Coronary artery (tissue), 2 donors: ENCODE measurements around the gene TUBA1C.

ENCODE experiments used
- DNase-seq: peaks from one replicate; pipeline ENCODE4 v3.0.0-alpha.2; 2017; ENCODE audit warnings: low spot score
- H3K27ac ChIP-seq, 2 donors: fragments of 200-600 bp; sonication (generic); one replicate each; pipeline ENCODE4 v1.5.1; 2016 to 2019
- H3K4me3 ChIP-seq: fragments of 200-600 bp; sonication (generic); 2 replicates; pipeline ENCODE4 v1.5.1; 2016; ENCODE audit warnings: mild to moderate bottlenecking, moderate library complexity
- TF ChIP-seq, protein P1 (sequence below): fragments of 200-600 bp; sonication (generic); IDR thresholded peaks from one replicate; pipeline ENCODE4 v1.5.1; 2019; ENCODE audit warnings: antibody characterized with exemption

The TUBA1C gene

DNA sequence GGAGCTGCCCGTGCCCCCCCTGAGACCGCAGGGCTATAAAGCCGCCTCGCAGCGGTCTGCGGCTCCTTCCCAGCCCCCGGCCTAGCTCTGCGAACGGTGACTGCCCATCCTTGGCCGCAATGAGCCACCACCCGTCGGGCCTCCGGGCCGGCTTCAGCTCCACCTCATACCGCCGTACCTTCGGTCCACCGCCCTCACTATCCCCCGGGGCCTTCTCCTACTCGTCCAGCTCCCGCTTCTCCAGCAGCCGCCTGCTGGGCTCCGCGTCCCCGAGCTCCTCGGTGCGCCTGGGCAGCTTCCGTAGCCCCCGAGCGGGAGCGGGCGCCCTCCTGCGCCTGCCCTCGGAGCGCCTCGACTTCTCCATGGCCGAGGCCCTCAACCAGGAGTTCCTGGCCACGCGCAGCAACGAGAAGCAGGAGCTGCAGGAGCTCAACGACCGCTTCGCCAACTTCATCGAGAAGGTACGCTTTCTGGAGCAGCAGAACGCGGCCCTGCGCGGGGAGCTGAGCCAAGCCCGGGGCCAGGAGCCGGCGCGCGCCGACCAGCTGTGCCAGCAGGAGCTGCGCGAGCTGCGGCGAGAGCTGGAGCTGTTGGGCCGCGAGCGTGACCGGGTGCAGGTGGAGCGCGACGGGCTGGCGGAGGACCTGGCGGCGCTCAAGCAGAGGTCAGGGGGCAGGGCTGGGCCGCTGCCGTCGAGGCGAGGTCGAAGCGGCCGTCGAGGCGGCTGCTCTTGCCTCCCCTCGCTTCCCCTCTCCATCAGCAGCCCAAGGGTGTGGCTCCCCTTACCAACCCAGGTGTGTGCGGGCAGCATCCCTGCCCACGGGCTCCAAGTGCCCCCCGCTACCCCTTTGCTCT, 30.4 kb downstream of the TUBA1C start, which contains the start of gene PRPH:
Gene PRPH, plus strand, starts transcription at position 66 of the 855 bp plus-strand sequence. Its CDS starts 54 bp downstream, at position 120.
- TF ChIP-seq, protein P1, sequence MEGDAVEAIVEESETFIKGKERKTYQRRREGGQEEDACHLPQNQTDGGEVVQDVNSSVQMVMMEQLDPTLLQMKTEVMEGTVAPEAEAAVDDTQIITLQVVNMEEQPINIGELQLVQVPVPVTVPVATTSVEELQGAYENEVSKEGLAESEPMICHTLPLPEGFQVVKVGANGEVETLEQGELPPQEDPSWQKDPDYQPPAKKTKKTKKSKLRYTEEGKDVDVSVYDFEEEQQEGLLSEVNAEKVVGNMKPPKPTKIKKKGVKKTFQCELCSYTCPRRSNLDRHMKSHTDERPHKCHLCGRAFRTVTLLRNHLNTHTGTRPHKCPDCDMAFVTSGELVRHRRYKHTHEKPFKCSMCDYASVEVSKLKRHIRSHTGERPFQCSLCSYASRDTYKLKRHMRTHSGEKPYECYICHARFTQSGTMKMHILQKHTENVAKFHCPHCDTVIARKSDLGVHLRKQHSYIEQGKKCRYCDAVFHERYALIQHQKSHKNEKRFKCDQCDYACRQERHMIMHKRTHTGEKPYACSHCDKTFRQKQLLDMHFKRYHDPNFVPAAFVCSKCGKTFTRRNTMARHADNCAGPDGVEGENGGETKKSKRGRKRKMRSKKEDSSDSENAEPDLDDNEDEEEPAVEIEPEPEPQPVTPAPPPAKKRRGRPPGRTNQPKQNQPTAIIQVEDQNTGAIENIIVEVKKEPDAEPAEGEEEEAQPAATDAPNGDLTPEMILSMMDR = no peak
- DNase-seq = no peak
- H3K4me3 ChIP-seq = no peak within 1 kb of the TSS
- H3K27ac ChIP-seq = no peak within 1 kb of the TSS

DNA sequence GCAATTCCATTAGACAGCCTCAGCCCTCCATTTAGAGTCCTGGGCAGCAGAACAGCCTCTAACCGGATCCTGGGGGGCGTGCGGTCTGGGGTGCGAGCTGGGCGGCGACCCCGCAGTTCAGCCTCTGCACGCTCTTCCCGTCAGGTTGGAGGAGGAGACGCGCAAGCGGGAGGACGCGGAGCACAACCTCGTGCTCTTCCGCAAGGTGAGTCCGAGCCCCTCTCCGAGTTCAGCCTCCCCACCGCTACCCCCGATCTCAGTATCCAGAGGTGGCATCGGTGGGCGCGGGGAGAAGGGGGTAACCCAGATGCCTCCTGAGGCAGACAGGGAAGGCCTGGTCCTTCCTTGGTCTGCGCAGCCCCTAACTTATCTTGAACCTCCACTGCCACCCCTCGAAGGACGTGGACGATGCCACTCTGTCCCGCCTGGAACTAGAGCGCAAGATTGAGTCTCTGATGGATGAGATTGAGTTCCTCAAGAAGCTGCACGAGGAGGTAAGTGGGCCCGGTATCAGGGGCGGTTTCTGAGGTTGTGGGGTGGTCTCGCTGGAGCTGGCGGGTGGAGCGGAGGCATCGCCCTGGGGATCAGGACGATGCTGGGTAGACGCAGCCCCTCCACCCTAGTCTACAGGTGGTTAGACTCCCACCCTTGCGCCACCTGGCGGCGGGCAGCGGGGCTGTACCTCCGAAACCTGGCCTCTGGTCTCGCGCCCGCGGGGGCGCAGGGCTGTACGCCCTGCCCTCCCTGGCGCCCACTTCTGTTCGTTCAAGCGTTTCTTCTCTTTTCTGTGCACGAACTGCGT, 31.4 kb downstream of the TUBA1C start:
- no peak for DNase-seq
- Histone ChIP-seq H3K27ac (no peak overlapping the region), H3K4me3 (peak overlapping the region; percentile 49)
- TF ChIP-seq, protein P1 = peak; percentile 16

DNA sequence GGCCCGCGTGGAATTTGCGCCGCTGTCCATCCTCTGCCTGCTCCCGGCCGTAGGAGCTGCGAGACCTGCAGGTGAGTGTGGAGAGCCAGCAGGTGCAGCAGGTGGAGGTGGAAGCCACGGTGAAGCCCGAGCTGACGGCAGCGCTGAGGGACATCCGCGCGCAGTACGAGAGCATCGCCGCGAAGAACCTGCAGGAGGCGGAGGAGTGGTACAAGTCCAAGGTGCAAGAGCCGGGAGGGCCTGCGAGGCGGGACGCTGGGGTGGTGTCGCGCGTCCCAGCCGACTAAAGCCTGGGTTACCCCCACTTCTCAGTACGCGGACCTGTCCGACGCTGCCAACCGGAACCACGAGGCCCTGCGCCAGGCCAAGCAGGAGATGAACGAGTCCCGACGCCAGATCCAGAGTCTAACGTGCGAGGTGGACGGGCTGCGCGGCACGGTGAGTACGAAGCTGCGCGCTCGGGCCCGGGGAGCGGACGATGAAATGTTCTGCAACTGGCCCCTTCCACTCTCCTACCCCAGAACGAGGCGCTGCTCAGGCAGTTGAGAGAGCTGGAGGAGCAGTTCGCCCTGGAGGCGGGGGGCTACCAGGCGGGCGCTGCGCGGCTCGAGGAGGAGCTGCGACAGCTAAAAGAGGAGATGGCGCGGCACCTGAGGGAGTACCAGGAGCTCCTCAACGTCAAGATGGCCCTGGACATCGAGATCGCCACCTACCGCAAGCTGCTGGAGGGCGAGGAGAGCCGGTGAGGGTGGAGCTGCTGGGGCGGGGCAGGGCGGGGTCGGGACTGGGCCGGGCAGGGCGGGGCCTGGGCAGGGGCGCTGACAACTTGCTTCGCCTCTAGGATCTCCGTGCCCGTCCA, 32.2 kb downstream of the TUBA1C start:
- Histone ChIP-seq H3K4me3 (peak overlapping the region; percentile 49), H3K27ac (no peak overlapping the region)
- no peak for DNase-seq
- TF ChIP-seq, protein P1 = no peak

DNA sequence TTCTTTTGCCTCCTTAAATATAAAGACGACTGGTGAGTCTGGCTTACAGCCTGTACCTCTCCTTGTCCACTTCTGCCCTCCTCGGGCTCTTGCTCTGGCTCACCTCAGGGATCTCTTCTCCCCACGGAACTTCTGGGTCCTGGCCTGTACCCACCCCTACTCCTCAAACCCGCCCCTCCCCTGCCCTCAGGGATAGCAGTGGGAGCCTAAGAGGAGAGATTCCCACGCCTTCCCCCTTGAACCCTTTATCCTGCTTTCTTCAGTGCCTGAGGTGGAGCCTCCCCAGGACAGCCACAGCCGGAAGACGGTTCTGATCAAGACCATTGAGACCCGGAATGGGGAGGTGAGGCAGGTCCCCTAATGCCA, 32.8 kb downstream of the TUBA1C start:
- no peak for DNase-seq
- TF ChIP-seq, protein P1 = no peak
- H3K4me3 ChIP-seq = peak overlapping the region; percentile 49
- H3K27ac ChIP-seq = no peak overlapping the region

DNA sequence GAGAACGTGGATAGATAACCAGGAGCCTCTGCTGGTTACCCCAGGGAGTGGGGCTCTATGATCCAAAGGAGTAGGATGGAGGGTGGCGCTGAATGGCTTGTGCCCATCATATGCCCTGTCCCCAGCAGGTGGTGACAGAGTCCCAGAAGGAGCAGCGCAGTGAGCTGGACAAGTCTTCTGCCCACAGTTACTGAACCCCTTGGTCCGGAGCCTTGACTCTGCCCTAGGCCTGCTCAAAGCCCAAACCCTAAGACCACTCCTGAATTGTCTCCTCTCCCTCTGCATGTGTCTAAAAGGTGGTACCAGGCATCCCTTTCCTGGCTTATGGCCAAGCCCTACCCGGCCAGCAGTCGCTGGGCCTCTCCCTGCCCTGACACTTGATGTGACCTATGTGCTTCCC, 33.3 kb downstream of the TUBA1C start:
- Histone ChIP-seq H3K27ac (no peak overlapping the region), H3K4me3 (no peak overlapping the region)
- TF ChIP-seq, protein P1 = no peak
- DNase-seq = no peak

DNA sequence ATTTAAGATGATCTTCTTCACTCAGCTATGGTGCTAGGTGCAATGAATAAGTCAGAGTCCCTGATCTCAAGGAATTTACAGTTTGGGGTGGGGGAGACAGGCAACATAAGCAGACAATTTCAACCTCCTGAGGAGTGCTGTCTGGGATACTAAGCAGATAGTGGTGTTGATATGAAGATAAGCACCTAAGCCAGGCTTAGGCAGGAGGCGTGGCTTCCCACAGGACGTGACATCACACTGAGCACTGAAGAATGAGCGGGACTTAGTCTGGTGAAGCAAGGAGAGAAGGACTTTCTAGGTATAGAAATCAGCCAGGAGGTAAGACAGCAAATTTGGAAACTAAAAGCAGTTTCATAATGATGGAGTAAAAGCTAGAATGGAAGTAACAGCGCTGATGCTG, 36.9 kb downstream of the TUBA1C start:
- DNase-seq = no peak
- TF ChIP-seq, protein P1 = no peak
- Histone ChIP-seq H3K4me3 (no peak overlapping the region), H3K27ac (no peak overlapping the region)
